Measurements from ENCODE around the gene ACTG1. TPM values are rescaled to one million over a fixed set of nuclear protein-coding genes. Genes with fewer than 3 reads are reported as not detected.

The ACTG1 gene
- total and polyA plus RNA-seq, 2 of the 13 experiments (the other 11 are each of a cell fraction or from before 2014, with no cell fraction given), result 973 to 1,138 TPM

DNA sequence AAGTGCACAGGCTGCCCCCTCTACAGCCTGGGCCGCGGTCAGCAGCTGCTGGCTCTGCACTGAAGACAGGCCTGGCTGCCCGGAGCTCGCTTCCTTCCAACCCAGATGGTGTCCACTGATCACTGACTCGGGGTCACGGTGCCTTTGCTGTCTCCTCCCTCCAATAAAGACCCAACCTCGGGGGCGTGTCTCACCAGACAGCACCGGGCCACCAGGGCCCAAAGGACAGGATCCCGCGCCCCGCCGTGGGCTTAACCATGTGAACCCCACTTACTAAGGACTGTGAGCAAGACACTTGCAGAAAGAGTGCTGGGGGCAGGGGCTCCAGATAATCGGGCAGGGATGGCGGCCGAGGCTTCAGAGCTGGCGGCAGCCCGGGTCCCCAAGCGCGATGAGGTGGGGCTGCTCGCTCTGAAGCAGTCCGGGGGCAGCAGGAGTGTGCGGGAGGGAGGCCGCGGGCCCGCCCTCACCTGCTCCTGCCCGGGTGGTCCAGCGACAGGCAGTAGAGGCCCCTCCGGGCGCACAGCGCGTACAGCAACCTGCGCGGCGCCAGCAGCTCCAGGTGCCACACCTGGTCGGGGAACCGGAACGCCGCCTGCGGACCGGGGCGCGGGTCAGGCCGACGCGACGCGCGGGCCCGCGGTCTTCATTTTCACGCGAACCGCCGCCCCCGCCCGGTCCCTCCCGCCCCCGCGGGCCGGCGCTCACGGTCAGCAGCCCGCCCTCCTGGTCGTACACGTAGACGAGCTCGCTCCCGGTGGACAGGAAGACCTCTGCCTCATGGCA is 39.1 kb upstream of the ACTG1 start (continued):
- TF ChIP-seq, protein P1, sequence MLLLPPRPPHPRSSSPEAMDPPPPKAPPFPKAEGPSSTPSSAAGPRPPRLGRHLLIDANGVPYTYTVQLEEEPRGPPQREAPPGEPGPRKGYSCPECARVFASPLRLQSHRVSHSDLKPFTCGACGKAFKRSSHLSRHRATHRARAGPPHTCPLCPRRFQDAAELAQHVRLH (CRISPR knock-in tag; IDR thresholded peaks at IDR 0.05; ENCODE audit: borderline replicate concordance, low read depth), result peak; percentile 21; the same call in 1 of the 2 replicates
- TF ChIP-seq ATF6 (CRISPR knock-in tag; conservative IDR thresholded peaks at IDR 0.05), result no peak
- no peak for TF ChIP-seq DNMT3B (CRISPR knock-in tag; conservative IDR thresholded peaks at IDR 0.05)
- TF ChIP-seq NONO (IDR thresholded peaks at IDR 0.05), result no peak
- TF ChIP-seq NONO (CRISPR knock-in tag; conservative IDR thresholded peaks at IDR 0.05), result no peak
- no peak for TF ChIP-seq HNF4G (IDR thresholded peaks at IDR 0.05; ENCODE audit: borderline replicate concordance, low read depth, low read length)
- no peak for TF ChIP-seq HNF4G (CRISPR knock-in tag; IDR thresholded peaks at IDR 0.05; ENCODE audit: borderline replicate concordance, low read depth)
- TF ChIP-seq TSC22D2 (CRISPR knock-in tag; IDR thresholded peaks at IDR 0.05; ENCODE audit: borderline replicate concordance), result no peak
- peak; percentile 58 for TF ChIP-seq HDAC1 (CRISPR knock-in tag; IDR thresholded peaks at IDR 0.05)
- TF ChIP-seq ARID5B (CRISPR knock-in tag; IDR thresholded peaks at IDR 0.05), result no peak
- TF ChIP-seq ZNF496 (CRISPR knock-in tag; IDR thresholded peaks at IDR 0.05; ENCODE audit: insufficient replicate concordance), result no peak
- TF ChIP-seq PAXIP1 (CRISPR knock-in tag; conservative IDR thresholded peaks at IDR 0.05), result no peak
- no peak; the same call in 1 of the 2 replicates for TF ChIP-seq ZIK1 (CRISPR knock-in tag; IDR thresholded peaks at IDR 0.05; ENCODE audit: borderline replicate concordance, low read depth)
- TF ChIP-seq ZNF18 (CRISPR knock-in tag; IDR thresholded peaks at IDR 0.05; ENCODE audit: insufficient replicate concordance), result no peak
- peak; percentile 6 for TF ChIP-seq TEAD3 (CRISPR knock-in tag; optimal IDR thresholded peaks at IDR 0.05; ENCODE audit: borderline replicate concordance)
- TF ChIP-seq ZSCAN12 (CRISPR knock-in tag; IDR thresholded peaks at IDR 0.05), result no peak
- no peak for TF ChIP-seq NFE2L2 (IDR thresholded peaks at IDR 0.05; ENCODE audit: low read length)
- no peak for TF ChIP-seq HNRNPH1 (optimal IDR thresholded peaks at IDR 0.05; ENCODE audit: low read depth, low read length)
